Middle frontal gyrus (tissue), 1 donor: Measurements from ENCODE around the gene ERC1.

Experiments
- DNase-seq: peaks from one replicate; pipeline ENCODE4 v3.0.0-alpha.2; 2015; ENCODE audit warnings: low spot score; ENCODE audit errors: extremely low spot score

ERC1 gene

GRCh38 chr12:1473418-1473817 is 482.4 kb downstream of the ERC1 start:
- no peak for DNase-seq

GRCh38 chr12:1474041-1474573 is 483.1 kb downstream of the ERC1 start:
- no peak for DNase-seq

- no peak for DNase-seq
These were observed 483.6 kb downstream of the ERC1 start for GRCh38 chr12:1474574-1475153.

GRCh38 chr12:1479645-1480044 is 488.6 kb downstream of the ERC1 start:
- DNase-seq: no peak

- DNase-seq: no peak
These were observed 490.3 kb downstream of the ERC1 start for GRCh38 chr12:1481326-1481725.

- no peak for DNase-seq
These were observed 490.9 kb downstream of the ERC1 start for GRCh38 chr12:1481906-1482305.

- DNase-seq: no peak
These were observed 497.9 kb downstream of the ERC1 start for GRCh38 chr12:1488908-1489381.

GRCh38 chr12:1491983-1492697 is 501.1 kb downstream of the ERC1 start:
- DNase-seq: no peak

- DNase-seq: no peak
These were observed 502.9 kb downstream of the ERC1 start for GRCh38 chr12:1493781-1494565.

GRCh38 chr12:1494856-1495255 is 503.8 kb downstream of the ERC1 start:
- DNase-seq: no peak

GRCh38 chr12:1496162-1496900 is 505.3 kb downstream of the ERC1 start:
- DNase-seq: no peak

GRCh38 chr12:1497161-1497560 is 506.1 kb downstream of the ERC1 start:
- DNase-seq: no peak

GRCh38 chr12:1498199-1498740 is 507.2 kb downstream of the ERC1 start:
- no peak for DNase-seq

- no peak for DNase-seq
These were observed 508.3 kb downstream of the ERC1 start for GRCh38 chr12:1499351-1499750.

GRCh38 chr12:1500095-1500801 is 509.2 kb downstream of the ERC1 start:
- no peak for DNase-seq

GRCh38 chr12:1501001-1501400 is 510.0 kb downstream of the ERC1 start:
- no peak for DNase-seq

GRCh38 chr12:1501695-1502378 is 510.8 kb downstream of the ERC1 start:
- DNase-seq: no peak

GRCh38 chr12:1502379-1502720 is 511.3 kb downstream of the ERC1 start:
- no peak for DNase-seq

GRCh38 chr12:1502831-1503230 is 511.8 kb downstream of the ERC1 start:
- no peak for DNase-seq

GRCh38 chr12:1503281-1503711 is 512.3 kb downstream of the ERC1 start:
- no peak for DNase-seq
